Trophoblast cell (in vitro differentiated cells and primary cell): ENCODE data around the gene RPS21.

Experiments
- DNase-seq, 2 donors: peaks; one replicate each; pipeline ENCODE4 v3.0.0-alpha.2; 2016
- H2AFZ ChIP-seq: 2 replicates; pipeline ENCODE4 v1.6.1; 2013; ENCODE audit warnings: low read length, moderate library complexity, mild to moderate bottlenecking; ENCODE audit not compliant: insufficient read depth, poor library complexity
- H2AK5ac ChIP-seq: 2 replicates; pipeline ENCODE4 v1.6.1; 2013; ENCODE audit warnings: mild to moderate bottlenecking, low read length
- H2BK120ac ChIP-seq: 2 replicates; pipeline ENCODE4 v1.6.1; 2013; ENCODE audit warnings: low read length, mild to moderate bottlenecking, moderate library complexity; ENCODE audit not compliant: insufficient read depth, poor library complexity
- H2BK12ac ChIP-seq: 2 replicates; pipeline ENCODE4 v1.6.1; 2013; ENCODE audit warnings: mild to moderate bottlenecking, low read length, moderate library complexity
- H2BK5ac ChIP-seq: 2 replicates; pipeline ENCODE4 v1.6.1; 2013; ENCODE audit warnings: low read length, low read depth, moderate library complexity, mild to moderate bottlenecking; ENCODE audit not compliant: poor library complexity
- H3K14ac ChIP-seq: 2 replicates; pipeline ENCODE4 v1.6.1; 2013; ENCODE audit warnings: mild to moderate bottlenecking, low read length
- H3K18ac ChIP-seq: 2 replicates; pipeline ENCODE4 v1.6.1; 2013; ENCODE audit warnings: mild to moderate bottlenecking, low read length
- H3K23ac ChIP-seq: 2 replicates; pipeline ENCODE4 v1.6.1; 2013; ENCODE audit warnings: low read length
- H3K27ac ChIP-seq: 2 replicates; pipeline ENCODE4 v1.5.1; 2013; ENCODE audit warnings: low read depth, mild to moderate bottlenecking, inconsistent platforms, low read length, moderate library complexity
- H3K27me3 ChIP-seq: 2 replicates; pipeline ENCODE4 v1.6.1; 2013; ENCODE audit warnings: inconsistent platforms, mild to moderate bottlenecking, low read length, moderate library complexity; ENCODE audit not compliant: insufficient read depth
- H3K36me3 ChIP-seq, 2 experiments: 1 replicate in 1 of 2; 2 replicates in 1 of 2; pipeline ENCODE4 v1.6.1; 2013; ENCODE audit warnings: low read length in 2 of 2, mild to moderate bottlenecking in 2 of 2, moderate library complexity in 1 of 2; ENCODE audit not compliant: insufficient read depth in 2 of 2, control insufficient read depth in 1 of 2
- H3K4ac ChIP-seq: 2 replicates; pipeline ENCODE4 v1.6.1; 2013; ENCODE audit warnings: low read depth, mild to moderate bottlenecking, low read length, moderate library complexity
- H3K4me1 ChIP-seq, 2 experiments: 1 replicate in 1 of 2; 2 replicates in 1 of 2; pipeline ENCODE4 v1.6.1; 2013; ENCODE audit warnings: low read length in 2 of 2, mild to moderate bottlenecking in 2 of 2, moderate library complexity in 1 of 2; ENCODE audit not compliant: insufficient read depth in 2 of 2, control insufficient read depth in 1 of 2
- H3K4me2 ChIP-seq: 2 replicates; pipeline ENCODE4 v1.6.1; 2013; ENCODE audit warnings: inconsistent platforms, mild to moderate bottlenecking, low read length, moderate library complexity
- H3K4me3 ChIP-seq: 2 replicates; pipeline ENCODE4 v1.5.1; 2013; ENCODE audit warnings: mild to moderate bottlenecking, low read depth, low read length, inconsistent platforms
- H3K79me1 ChIP-seq: one replicate; pipeline ENCODE4 v1.6.1; 2013; ENCODE audit warnings: low read length
- H3K79me2 ChIP-seq: 2 replicates; pipeline ENCODE4 v1.6.1; 2013; ENCODE audit warnings: low read length, mild to moderate bottlenecking; ENCODE audit not compliant: control insufficient read depth, insufficient read depth, poor library complexity
- H3K9ac ChIP-seq: 2 replicates; pipeline ENCODE4 v1.6.1; 2013; ENCODE audit warnings: mild to moderate bottlenecking, low read length
- H3K9me3 ChIP-seq: 2 replicates; pipeline ENCODE4 v1.6.1; 2013; ENCODE audit warnings: low read depth, mild to moderate bottlenecking, control low read depth, inconsistent platforms, low read length; ENCODE audit not compliant: insufficient read depth
- H4K12ac ChIP-seq: 2 replicates; pipeline ENCODE4 v1.6.1; 2013; ENCODE audit warnings: low read depth, mild to moderate bottlenecking, low read length, moderate library complexity
- H4K8ac ChIP-seq: 2 replicates; pipeline ENCODE4 v1.6.1; 2013; ENCODE audit warnings: low read depth, mild to moderate bottlenecking, low read length, moderate library complexity
- H4K91ac ChIP-seq: one replicate; pipeline ENCODE4 v1.6.1; 2013; ENCODE audit warnings: low read depth, mild to moderate bottlenecking, low read length, moderate library complexity
- whole genome bisulfite sequencing: extraction: QIAGEN DNeasy Blood & Tissue Kit; methylation state at CpG from one replicate; pipeline ENCODE4 v1.1.7; 2013; ENCODE audit warnings: missing lambda C conversion rate; ENCODE audit not compliant: insufficient read length, insufficient coverage; ENCODE audit errors: extremely low coverage; 5-methylcytosine and 5-hydroxymethylcytosine counted together

Gene RPS21

DNA sequence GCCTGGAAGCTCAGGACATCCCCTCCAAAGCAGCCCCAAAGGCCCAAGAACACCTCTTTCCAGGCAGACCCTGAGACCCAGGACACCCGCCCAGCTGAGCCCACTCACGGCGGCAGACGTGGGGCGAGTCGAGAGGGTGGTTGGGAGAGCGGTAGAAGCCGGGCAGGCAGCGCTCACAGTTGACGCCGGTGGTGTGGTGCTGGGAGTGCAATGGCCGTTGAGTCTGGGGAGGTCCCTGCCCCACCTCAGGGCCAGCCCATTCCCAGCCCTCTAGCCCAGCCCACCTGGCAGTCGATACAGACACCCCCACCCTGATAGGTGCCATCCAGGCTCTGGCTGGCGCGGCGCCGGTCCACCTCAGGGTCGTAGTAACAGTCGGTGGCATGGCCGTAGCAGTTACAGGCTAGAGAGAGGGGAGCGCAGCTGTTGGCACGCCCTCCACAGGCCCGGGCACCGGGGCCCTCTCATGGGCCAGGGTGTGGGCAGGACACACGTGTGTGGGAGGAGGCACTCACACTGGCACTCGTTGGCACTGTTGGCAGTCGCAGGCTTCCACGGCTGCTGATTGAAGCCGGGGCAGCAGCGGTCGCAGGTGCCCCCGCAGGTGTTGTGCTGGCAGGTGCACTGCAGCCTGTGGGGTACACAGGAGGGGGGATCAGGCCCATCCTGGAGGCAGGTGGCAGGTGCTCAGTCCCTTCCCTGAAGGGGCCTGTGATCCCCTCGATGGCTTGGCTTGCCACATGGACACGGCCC is 40.3 kb upstream of the RPS21 start:
- H3K4me3 ChIP-seq = no peak overlapping the region
- no peak overlapping the region for H3K9ac ChIP-seq
- H2BK12ac ChIP-seq = no peak overlapping the region
- no peak overlapping the region for H4K12ac ChIP-seq
- H2AK5ac ChIP-seq = no peak overlapping the region
- H3K23ac ChIP-seq = no peak overlapping the region
- no peak overlapping the region for H3K18ac ChIP-seq
- no peaks in the 10 kb centered on the region for H3K27me3 ChIP-seq
- no peak overlapping the region for H4K91ac ChIP-seq
- no peak overlapping the region for H4K8ac ChIP-seq
- no peak overlapping the region for H2AFZ ChIP-seq
- peaks cover 1% of the 10 kb centered on the region for H3K9me3 ChIP-seq
- no peaks in the 10 kb centered on the region for H3K79me2 ChIP-seq
- H2BK5ac ChIP-seq = no peak overlapping the region
- no peak overlapping the region for H2BK120ac ChIP-seq
- WGBS = no CpG with 5 or more reads among the region's 34 CpGs
- DNase-seq = no peak
- peaks cover 53 to 63% of the 10 kb centered on the region in 2 experiments for H3K36me3 ChIP-seq
- no peak overlapping the region for H3K27ac ChIP-seq
- no peak overlapping the region for H3K4ac ChIP-seq
- no peaks in the 10 kb centered on the region for H3K79me1 ChIP-seq
- no peak overlapping the region for H3K14ac ChIP-seq
- H3K4me1 ChIP-seq = peaks cover 9 to 10% of the 10 kb centered on the region in 2 experiments
- H3K4me2 ChIP-seq = no peak overlapping the region

DNA sequence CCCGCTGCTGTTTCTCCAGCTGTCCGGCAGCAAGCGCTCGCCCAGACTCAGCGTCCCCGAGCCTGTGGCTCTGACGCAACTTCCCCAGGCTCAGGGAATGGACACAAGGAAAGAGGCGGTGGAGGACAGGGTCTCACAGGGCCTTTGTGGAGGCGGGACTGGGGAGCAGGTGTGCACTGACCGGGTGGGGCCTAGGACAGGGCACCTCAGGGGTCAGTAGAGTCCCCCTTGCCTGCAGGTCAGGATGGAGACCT is 39.8 kb upstream of the RPS21 start:
- no peak overlapping the region for H3K27ac ChIP-seq
- no peak overlapping the region for H4K8ac ChIP-seq
- H3K4me1 ChIP-seq = peaks cover 9 to 10% of the 10 kb centered on the region in 2 experiments
- no CpG with 5 or more reads among the region's 10 CpGs for WGBS
- no peak overlapping the region for H3K23ac ChIP-seq
- H3K4me2 ChIP-seq = no peak overlapping the region
- H4K12ac ChIP-seq = no peak overlapping the region
- H2BK12ac ChIP-seq = no peak overlapping the region
- no peak overlapping the region for H3K4ac ChIP-seq
- H4K91ac ChIP-seq = no peak overlapping the region
- no peaks in the 10 kb centered on the region for H3K79me1 ChIP-seq
- H2BK5ac ChIP-seq = no peak overlapping the region
- H3K4me3 ChIP-seq = no peak overlapping the region
- no peak overlapping the region for H2BK120ac ChIP-seq
- no peak for DNase-seq
- H3K18ac ChIP-seq = no peak overlapping the region
- peaks cover 58 to 68% of the 10 kb centered on the region in 2 experiments for H3K36me3 ChIP-seq
- no peak overlapping the region for H3K9ac ChIP-seq
- H2AFZ ChIP-seq = no peak overlapping the region
- H3K79me2 ChIP-seq = no peaks in the 10 kb centered on the region
- H3K27me3 ChIP-seq = no peaks in the 10 kb centered on the region
- H2AK5ac ChIP-seq = no peak overlapping the region
- H3K14ac ChIP-seq = no peak overlapping the region
- peaks cover 1% of the 10 kb centered on the region for H3K9me3 ChIP-seq

DNA sequence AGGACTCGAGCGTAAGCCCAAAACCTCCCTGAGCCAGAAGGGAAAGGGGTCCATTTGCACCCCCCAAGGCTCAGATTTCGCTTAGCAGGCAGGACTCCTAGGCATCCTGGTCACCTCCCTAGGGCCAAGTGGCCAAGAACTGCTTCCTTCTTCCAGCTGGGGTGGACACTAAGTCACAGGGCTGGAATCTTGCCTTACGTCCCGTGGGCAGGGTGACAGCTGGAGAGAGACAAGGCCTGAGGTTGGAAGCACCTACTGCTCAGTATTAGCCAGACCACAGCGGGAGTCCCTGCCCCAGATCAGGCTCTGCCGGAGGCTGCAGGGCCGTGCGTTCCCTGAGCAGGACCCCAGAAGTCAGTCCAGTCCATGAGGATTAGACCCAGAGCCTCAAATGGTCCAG is 39.5 kb upstream of the RPS21 start:
- Histone ChIP-seq H3K18ac (no peak overlapping the region), H3K27ac (no peak overlapping the region), H3K4ac (no peak overlapping the region), H3K9me3 (peaks cover 1% of the 10 kb centered on the region), H2AK5ac (no peak overlapping the region), H3K23ac (no peak overlapping the region), H2BK5ac (no peak overlapping the region), H4K8ac (no peak overlapping the region), H2BK12ac (no peak overlapping the region), H3K4me2 (no peak overlapping the region), H4K91ac (no peak overlapping the region), H3K14ac (no peak overlapping the region), H3K4me3 (no peak overlapping the region), H3K4me1 (peaks cover 9 to 10% of the 10 kb centered on the region in 2 experiments), H3K79me2 (no peaks in the 10 kb centered on the region), H3K27me3 (no peaks in the 10 kb centered on the region), H2BK120ac (no peak overlapping the region), H2AFZ (no peak overlapping the region), H3K79me1 (no peaks in the 10 kb centered on the region), H3K36me3 (peaks cover 62 to 72% of the 10 kb centered on the region in 2 experiments), H4K12ac (no peak overlapping the region), H3K9ac (no peak overlapping the region)
- WGBS = no CpG with 5 or more reads among the region's 9 CpGs
- no peak for DNase-seq

DNA sequence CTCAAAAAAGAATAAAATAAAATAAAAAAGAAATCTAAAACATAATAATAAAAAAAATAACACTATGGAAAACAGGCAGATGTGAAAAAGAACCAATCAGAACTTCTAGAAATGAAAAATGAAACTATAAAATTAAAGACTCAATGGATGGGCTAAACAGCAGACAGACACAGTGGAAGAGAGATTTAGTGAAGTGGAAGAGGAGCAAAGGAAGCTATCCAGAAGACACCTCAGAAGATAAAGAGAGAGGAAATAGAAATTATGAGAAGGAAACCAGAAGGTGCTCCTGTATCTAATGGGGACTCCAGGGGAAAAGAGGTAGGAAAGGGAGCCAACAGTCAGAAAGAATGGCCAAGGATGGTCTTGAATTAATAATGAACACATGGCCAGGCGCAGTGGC is 38.3 kb upstream of the RPS21 start:
- Histone ChIP-seq H2BK12ac (no peak overlapping the region), H3K27ac (no peak overlapping the region), H2BK5ac (no peak overlapping the region), H3K18ac (no peak overlapping the region), H3K23ac (no peak overlapping the region), H3K4me1 (peaks cover 9 to 10% of the 10 kb centered on the region in 2 experiments), H4K91ac (no peak overlapping the region), H3K27me3 (no peaks in the 10 kb centered on the region), H4K12ac (no peak overlapping the region), H4K8ac (no peak overlapping the region), H2BK120ac (no peak overlapping the region), H3K79me2 (no peaks in the 10 kb centered on the region), H3K9me3 (peaks cover 1% of the 10 kb centered on the region), H3K14ac (no peak overlapping the region), H2AFZ (no peak overlapping the region), H3K4me3 (no peak overlapping the region), H3K4me2 (no peak overlapping the region), H2AK5ac (no peak overlapping the region), H3K36me3 (peaks cover 71 to 79% of the 10 kb centered on the region in 2 experiments), H3K79me1 (no peaks in the 10 kb centered on the region), H3K9ac (no peak overlapping the region), H3K4ac (no peak overlapping the region)
- no CpG with 5 or more reads among the region's 1 CpG for WGBS
- no peak for DNase-seq
